GF-D8 (cell line): ENCODE measurements around the gene CHMP4A.

Experiments used
- DNase-seq: peaks from one replicate; lab custom pipeline; 2025; lab: John Stamatoyannopoulos, UW

Gene CHMP4A

GRCh38 chr14:24178399-24179178 is 34.7 kb downstream of the CHMP4A start:
- DNase-seq = no peak

- no peak for DNase-seq
These were observed 35.4 kb downstream of the CHMP4A start for GRCh38 chr14:24177891-24178290.

GRCh38 chr14:24177041-24177825 is 36.1 kb downstream of the CHMP4A start:
- no peak for DNase-seq

GRCh38 chr14:24176599-24176998 is 36.7 kb downstream of the CHMP4A start:
- DNase-seq = no peak

DNA sequence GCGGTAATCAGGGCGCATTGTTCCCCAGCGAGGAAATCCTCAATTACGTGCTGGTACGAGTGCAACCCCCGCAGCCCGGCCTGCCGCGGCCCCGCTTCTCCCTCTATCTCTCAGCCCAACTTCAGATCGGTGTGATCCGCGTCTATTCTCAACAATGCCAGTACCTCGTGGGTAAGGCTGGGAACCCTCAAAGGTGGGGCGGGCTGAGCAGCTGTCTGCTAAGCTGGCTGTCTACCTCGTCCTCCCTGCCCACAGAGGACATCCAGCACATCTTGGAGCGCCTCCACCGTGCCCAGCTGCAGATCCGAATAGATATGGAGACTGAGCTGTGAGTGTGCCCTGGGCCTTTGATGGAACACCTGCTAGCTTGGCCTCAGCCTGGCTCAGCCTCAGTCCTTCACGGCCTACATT is 40.4 kb downstream of the CHMP4A start:
- DNase-seq = no peak

- DNase-seq = no peak
These were observed 40.9 kb downstream of the CHMP4A start for GRCh38 chr14:24172261-24172860.

- DNase-seq = no peak
These were observed 41.6 kb downstream of the CHMP4A start, which contains the start of gene REC8 for GRCh38 chr14:24171422-24172260. TSS of gene REC8 (plus strand) at chr14:24172080. CDS start at chr14:24172553, 473 bp downstream.

GRCh38 chr14:24167469-24168114 is 45.7 kb downstream of the CHMP4A start:
- no peak for DNase-seq

GRCh38 chr14:24165785-24166184 is 47.5 kb downstream of the CHMP4A start:
- no peak for DNase-seq

GRCh38 chr14:24164518-24164991 is 48.7 kb downstream of the CHMP4A start:
- no peak for DNase-seq

DNA sequence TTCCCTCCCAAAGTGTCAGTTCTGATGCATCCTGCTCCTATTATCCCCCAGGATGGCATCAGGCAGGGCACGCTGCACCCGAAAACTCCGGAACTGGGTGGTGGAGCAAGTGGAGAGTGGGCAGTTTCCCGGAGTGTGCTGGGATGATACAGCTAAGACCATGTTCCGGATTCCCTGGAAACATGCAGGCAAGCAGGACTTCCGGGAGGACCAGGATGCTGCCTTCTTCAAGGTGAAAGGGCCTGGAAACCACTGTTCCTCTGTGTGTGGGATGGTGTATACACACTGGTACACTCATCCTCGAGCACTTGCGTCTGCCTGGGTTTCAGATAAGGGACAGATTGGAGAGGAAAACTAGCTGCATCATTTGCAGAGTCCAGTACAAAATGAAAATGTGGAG is 51.2 kb downstream of the CHMP4A start:
- no peak for DNase-seq

GRCh38 chr14:24160850-24161804 is 52.2 kb downstream of the CHMP4A start, which contains the start of gene IRF9:
TSS of gene IRF9 (plus strand) at chr14:24161265. CDS start at chr14:24162145, 880 bp downstream.
- peak; percentile 70 for DNase-seq

DNA sequence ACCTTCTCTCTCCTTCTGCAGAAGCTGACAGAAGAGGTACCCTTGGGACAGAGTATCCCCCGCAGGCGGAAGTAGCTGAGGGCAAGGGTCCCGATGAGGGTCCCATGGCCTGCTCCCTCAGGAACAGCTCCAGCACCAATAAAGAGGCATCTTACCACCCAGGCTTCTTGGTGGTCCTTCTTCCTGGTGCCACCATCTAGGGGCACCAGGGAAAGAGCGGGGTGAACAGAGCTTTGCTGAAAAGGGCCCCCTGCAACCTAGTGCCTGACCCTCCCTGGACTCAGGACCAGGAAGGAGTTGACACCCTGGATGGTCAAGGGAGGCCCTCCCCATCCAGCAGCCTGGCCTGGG is 52.8 kb downstream of the CHMP4A start:
- no peak for DNase-seq

GRCh38 chr14:24159777-24160498 is 53.4 kb downstream of the CHMP4A start:
- DNase-seq = no peak
